Activated CD4-positive, alpha-beta T cell treated with anti-CD3 and anti-CD28 coated beads for 4 hours (primary cell): ENCODE data around the gene MYF6.

Experiments
- DNase-seq, 2 donors: peaks; one replicate each; pipeline ENCODE4 v3.0.0-alpha.2; 2020

Gene MYF6

GRCh38 chr12:80707830-80708258 lies 410 bp downstream of the MYF6 start:
- DNase-seq: no peak

GRCh38 chr12:80708259-80708974 lies 983 bp downstream of the MYF6 start:
- no peak for DNase-seq

- DNase-seq: no peak
Measured at GRCh38 chr12:80708975-80709328, 1.5 kb downstream of the MYF6 start.

GRCh38 chr12:80709811-80710726 lies 2.6 kb downstream of the MYF6 start:
- no peak for DNase-seq

- no peak for DNase-seq
Measured at GRCh38 chr12:80710727-80711449, 3.5 kb downstream of the MYF6 start.

GRCh38 chr12:80711866-80712265 lies 4.4 kb downstream of the MYF6 start:
- DNase-seq: no peak

- no peak for DNase-seq
Measured at GRCh38 chr12:80712866-80713265, 5.4 kb downstream of the MYF6 start.

GRCh38 chr12:80713419-80713818 lies 6.0 kb downstream of the MYF6 start:
- no peak for DNase-seq

GRCh38 chr12:80714055-80714454 lies 6.6 kb downstream of the MYF6 start:
- DNase-seq: no peak

- DNase-seq: no peak
Measured at GRCh38 chr12:80714846-80715245, 7.4 kb downstream of the MYF6 start.

GRCh38 chr12:80715713-80716249 lies 8.3 kb downstream of the MYF6 start:
- no peak for DNase-seq

GRCh38 chr12:80716696-80717469 lies 9.4 kb downstream of the MYF6 start, which contains the start of gene MYF5:
Gene MYF5 (plus strand): TSS chr12:80716912. CDS start chr12:80717064, 152 bp downstream.
- no peak for DNase-seq

GRCh38 chr12:80717856-80718255 lies 10.4 kb downstream of the MYF6 start:
- no peak for DNase-seq

GRCh38 chr12:80720516-80720915 lies 13.1 kb downstream of the MYF6 start:
- DNase-seq: no peak

- DNase-seq: no peak
Measured at GRCh38 chr12:80721326-80721725, 13.9 kb downstream of the MYF6 start.

GRCh38 chr12:80745851-80746505 lies 38.5 kb downstream of the MYF6 start:
- no peak for DNase-seq

- no peak for DNase-seq
Measured at GRCh38 chr12:80747800-80748199, 40.4 kb downstream of the MYF6 start.

- no peak for DNase-seq
Measured at GRCh38 chr12:80749456-80749855, 42.0 kb downstream of the MYF6 start.

GRCh38 chr12:80752464-80752863 lies 45.0 kb downstream of the MYF6 start:
- DNase-seq: no peak

GRCh38 chr12:80754274-80754673 lies 46.8 kb downstream of the MYF6 start:
- DNase-seq: no peak

- DNase-seq: no peak
Measured at GRCh38 chr12:80756875-80757274, 49.4 kb downstream of the MYF6 start.
